Suprapubic skin (tissue), 3 donors: ENCODE measurements around the gene ROBO3.

Experiments
- CTCF ChIP-seq, 2 donors: fragments of 200-600 bp in 1 of 2; fragments of 450-650 bp in 1 of 2; sonication (generic) in 1 of 2; IDR thresholded peaks; one replicate each; pipeline ENCODE4 v1.5.1; 2016 to 2019; ENCODE audit warnings: antibody characterized with exemption in 2 of 2, mild to moderate bottlenecking in 1 of 2, moderate library complexity in 1 of 2
- POLR2A ChIP-seq, 2 donors: fragments of 450-650 bp; IDR thresholded peaks; one replicate each; pipeline ENCODE4 v1.6.1; 2017; ENCODE audit warnings: antibody characterized with exemption in 2 of 2, mild to moderate bottlenecking in 2 of 2, moderate library complexity in 2 of 2

GRCh38 chr11:124918950-124919349 lies 53.7 kb downstream of the ROBO3 start, which contains the start of gene HEPN1:
- TF ChIP-seq CTCF (IDR thresholded peaks at IDR 0.05) (no peak), POLR2A (IDR thresholded peaks at IDR 0.05) (no peak)
